ENCODE measurements around the gene GINS1. TPM values are rescaled to one million over a fixed set of nuclear protein-coding genes. Genes with fewer than 3 reads are reported as not detected.

Gene GINS1
- total and polyA plus RNA-seq, 12 donors = 0.30 to 7.0 (median 1.2) TPM

- intact Hi-C loops (cut with DNase I) = no loop called here
- WGBS, 4 donors = 62 to 73% (median 65%) methylated on average over 12 of the region's 12 CpGs
- H3K36me3 ChIP-seq (replicated peaks in 1 of 2) = peaks cover 0 to 5% of the 10 kb centered on the region in 2 donors
Measured at GRCh38 chr20:25484911-25485511, 77.5 kb downstream of the GINS1 start.

DNA sequence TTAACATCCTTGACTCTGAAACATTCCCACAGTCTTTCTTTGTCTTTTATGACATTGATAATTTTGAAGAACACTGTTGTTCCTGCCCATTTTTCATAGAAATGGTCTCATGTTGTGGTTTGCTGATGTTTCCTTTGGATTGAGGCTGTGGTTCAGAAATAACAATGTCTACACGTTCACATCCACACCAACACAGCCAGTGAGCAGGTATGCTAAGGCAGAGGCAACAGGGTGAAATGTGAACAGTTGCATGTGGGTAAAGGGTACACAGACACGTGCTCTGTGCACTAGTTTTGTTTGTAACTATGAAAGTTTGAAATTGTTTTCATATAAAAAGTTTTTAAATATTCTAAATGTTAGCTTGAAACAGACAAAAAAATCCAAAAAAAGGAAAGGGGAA lies 78.4 kb downstream of the GINS1 start:
- TF ChIP-seq POLR2A (IDR thresholded peaks at IDR 0.05) = no peak
- TF ChIP-seq, protein P1, sequence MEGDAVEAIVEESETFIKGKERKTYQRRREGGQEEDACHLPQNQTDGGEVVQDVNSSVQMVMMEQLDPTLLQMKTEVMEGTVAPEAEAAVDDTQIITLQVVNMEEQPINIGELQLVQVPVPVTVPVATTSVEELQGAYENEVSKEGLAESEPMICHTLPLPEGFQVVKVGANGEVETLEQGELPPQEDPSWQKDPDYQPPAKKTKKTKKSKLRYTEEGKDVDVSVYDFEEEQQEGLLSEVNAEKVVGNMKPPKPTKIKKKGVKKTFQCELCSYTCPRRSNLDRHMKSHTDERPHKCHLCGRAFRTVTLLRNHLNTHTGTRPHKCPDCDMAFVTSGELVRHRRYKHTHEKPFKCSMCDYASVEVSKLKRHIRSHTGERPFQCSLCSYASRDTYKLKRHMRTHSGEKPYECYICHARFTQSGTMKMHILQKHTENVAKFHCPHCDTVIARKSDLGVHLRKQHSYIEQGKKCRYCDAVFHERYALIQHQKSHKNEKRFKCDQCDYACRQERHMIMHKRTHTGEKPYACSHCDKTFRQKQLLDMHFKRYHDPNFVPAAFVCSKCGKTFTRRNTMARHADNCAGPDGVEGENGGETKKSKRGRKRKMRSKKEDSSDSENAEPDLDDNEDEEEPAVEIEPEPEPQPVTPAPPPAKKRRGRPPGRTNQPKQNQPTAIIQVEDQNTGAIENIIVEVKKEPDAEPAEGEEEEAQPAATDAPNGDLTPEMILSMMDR (IDR thresholded peaks at IDR 0.05) = no peak
- intact Hi-C loops (cut with DNase I) = no loop called here
- Histone ChIP-seq H3K4me3 (no peak overlapping the region), H3K9me3 (replicated peaks in 1 of 3) (no peaks in the 10 kb centered on the region), H3K27me3 (no peaks in the 10 kb centered on the region), H3K27ac (no peak overlapping the region), H3K4me1 (replicated peaks in 1 of 2) (no peaks in the 10 kb centered on the region), H3K36me3 (replicated peaks in 1 of 2) (peaks cover 0 to 5% of the 10 kb centered on the region in 2 donors)
- no peak for DNase-seq
- 68 to 83% (median 74%) methylated on average over 2 of the region's 2 CpGs for WGBS, 4 donors

More at GRCh38 chr20:25484911-25485511, 77.5 kb downstream of the GINS1 start:
- no peaks in the 10 kb centered on the region for H3K4me1 ChIP-seq (replicated peaks in 1 of 2)
- no peak for TF ChIP-seq POLR2A (IDR thresholded peaks at IDR 0.05)
- TF ChIP-seq, protein P1 (IDR thresholded peaks at IDR 0.05) = no peak
- H3K4me3 ChIP-seq = no peak overlapping the region
- H3K9me3 ChIP-seq (replicated peaks in 1 of 3) = no peaks in the 10 kb centered on the region
- no peaks in the 10 kb centered on the region for H3K27me3 ChIP-seq
- no peak for DNase-seq
- H3K27ac ChIP-seq = no peak overlapping the region

- Histone ChIP-seq H3K27me3 (no peaks in the 10 kb centered on the region), H3K27ac (no peak overlapping the region), H3K9me3 (replicated peaks in 1 of 3) (no peaks in the 10 kb centered on the region), H3K4me3 (no peak overlapping the region), H3K36me3 (replicated peaks in 1 of 2) (peaks cover 0 to 5% of the 10 kb centered on the region in 2 donors), H3K4me1 (replicated peaks in 1 of 2) (no peaks in the 10 kb centered on the region)
- 59 to 70% (median 64%) methylated on average over 9 of the region's 9 CpGs for WGBS, 4 donors
- DNase-seq = no peak
- intact Hi-C loops (cut with DNase I) = no loop called here
- no peak for TF ChIP-seq POLR2A (IDR thresholded peaks at IDR 0.05)
- TF ChIP-seq, protein P1 (IDR thresholded peaks at IDR 0.05) = no peak
Measured at GRCh38 chr20:25486377-25486776, 78.9 kb downstream of the GINS1 start.

DNA sequence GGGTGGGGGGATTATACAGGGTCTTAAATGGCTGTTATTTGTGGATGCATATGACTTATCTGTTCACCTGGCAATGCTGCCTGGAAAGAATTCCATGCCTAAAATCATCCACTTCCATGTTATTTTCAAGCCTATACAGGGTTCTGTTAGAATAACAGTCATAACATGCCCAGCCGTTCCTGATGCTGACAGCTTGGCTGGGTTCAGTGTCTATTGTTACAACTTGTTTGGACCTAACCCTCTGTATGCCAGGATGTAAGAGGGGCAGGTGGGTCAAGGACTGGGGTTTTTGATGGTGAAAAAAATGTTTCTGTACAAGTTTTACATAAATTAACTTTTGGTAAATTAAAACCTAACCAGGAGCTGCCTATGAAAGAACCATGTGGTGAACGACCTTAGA lies 79.8 kb downstream of the GINS1 start:
- no peaks in the 10 kb centered on the region for H3K27me3 ChIP-seq
- no peak overlapping the region for H3K27ac ChIP-seq
- DNase-seq = no peak
- intact Hi-C loops (cut with DNase I) = no loop called here
- no peak overlapping the region for H3K4me3 ChIP-seq
- H3K4me1 ChIP-seq (replicated peaks in 1 of 2) = no peaks in the 10 kb centered on the region
- H3K36me3 ChIP-seq (replicated peaks in 1 of 2) = no peaks in the 10 kb centered on the region
- no peak for TF ChIP-seq POLR2A (IDR thresholded peaks at IDR 0.05)
- TF ChIP-seq, protein P1 (IDR thresholded peaks at IDR 0.05) = no peak
- WGBS, 4 donors = 67 to 77% (median 73%) methylated on average over 2 of the region's 2 CpGs
- no peaks in the 10 kb centered on the region for H3K9me3 ChIP-seq (replicated peaks in 1 of 3)
